Ovary (tissue), 3 donors: ENCODE data around the gene KCNJ12.

ENCODE experiments used
- CTCF ChIP-seq, 3 donors: fragments of 450-650 bp in 2 of 3; fragments of 200-600 bp in 1 of 3; IDR thresholded peaks; one replicate each; pipeline versions ENCODE4 v1.5.1 to v1.8.0; 2016 to 2022; ENCODE audit warnings: antibody characterized with exemption in 3 of 3, mild to moderate bottlenecking in 1 of 3
- EP300 ChIP-seq: sonication (generic); formaldehyde crosslinking; IDR thresholded peaks from one replicate; pipeline ENCODE4 v1.6.1; 2017; ENCODE audit warnings: antibody characterized with exemption
- POLR2A ChIP-seq: fragments of 450-650 bp; IDR thresholded peaks from one replicate; pipeline ENCODE4 v1.6.1; 2017; ENCODE audit warnings: antibody characterized with exemption, mild to moderate bottlenecking, moderate library complexity
- donor health status: DM: no; HTN: no; CAD: no.

DNA sequence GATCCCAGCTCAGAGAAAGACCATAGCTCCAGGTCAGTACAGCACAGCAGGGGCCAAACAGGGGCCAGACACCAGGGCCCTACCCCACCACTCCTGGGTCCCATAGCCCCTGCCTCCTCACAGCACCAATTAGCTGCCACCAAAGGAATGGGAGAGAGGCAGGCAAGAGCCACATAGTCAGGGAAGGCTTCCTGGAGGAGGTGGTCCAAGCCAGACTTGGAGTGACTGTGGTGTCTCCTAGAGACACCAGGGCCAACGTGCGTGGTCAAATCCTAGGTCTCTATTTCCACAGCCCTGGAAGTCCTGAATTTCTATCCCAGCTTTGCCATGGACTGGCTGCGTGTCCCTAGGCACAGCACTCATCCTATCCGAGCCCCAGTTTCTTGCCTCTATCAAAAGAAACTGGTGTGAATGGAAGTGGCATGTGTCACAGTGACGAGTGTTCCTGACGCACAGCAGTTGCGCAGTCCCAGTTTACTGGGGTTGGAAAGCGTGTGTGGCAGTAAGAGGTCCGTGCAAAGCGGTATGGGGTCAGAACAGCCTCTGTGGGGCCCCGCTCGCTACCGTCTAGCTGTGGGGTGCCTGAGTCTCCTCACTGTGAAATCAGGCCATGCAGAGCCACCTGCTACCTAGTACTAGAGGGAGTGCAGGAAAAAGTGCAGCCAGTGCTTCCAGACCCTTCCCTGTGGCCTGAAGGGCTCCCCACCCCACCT lies 23.5 kb downstream of the KCNJ12 start:
- TF ChIP-seq POLR2A (no peak), CTCF (IDR thresholded peaks at IDR 0.05) (no peak), EP300 (no peak)
